Right lobe of liver (tissue), 6 donors: Measurements from ENCODE around the gene SF3B3. TPM values are rescaled to one million over a fixed set of nuclear protein-coding genes. Genes with fewer than 3 reads are reported as not detected.
"Not testable (repeated sequence)": the region's sequence is repeated elsewhere in the genome, so short reads cannot be mapped to it uniquely, and the experiment has no call there.

Experiments
- ATAC-seq, 4 donors: fragments of 200-7000 bp; cut with Tn5 transposase; one replicate each; pipeline ENCODE4 v1.9.1; 2020; ENCODE audit warnings: mild to moderate bottlenecking in 4 of 4, moderate library complexity in 4 of 4
- DNase-seq, 3 donors: peaks; one replicate each; pipeline ENCODE4 v3.0.0-alpha.2; 2020
- H3K27ac ChIP-seq, 3 donors: fragments of 200-600 bp; one replicate each; pipeline ENCODE4 v1.8.0; 2022
- H3K27me3 ChIP-seq, 2 donors: fragments of 200-600 bp; one replicate each; pipeline ENCODE4 v1.8.0; 2022
- H3K36me3 ChIP-seq, 4 donors: fragments of 200-600 bp; sonication (generic) in 1 of 4; one replicate each; pipeline versions ENCODE4 v1.5.1 to v1.8.0; 2017 to 2022; ENCODE audit warnings: control low read depth in 1 of 4
- H3K4me1 ChIP-seq, 4 donors: fragments of 200-600 bp; sonication (generic) in 1 of 4; one replicate each; pipeline versions ENCODE4 v1.5.1 to v1.8.0; 2017 to 2022; ENCODE audit warnings: control low read depth in 1 of 4
- H3K4me3 ChIP-seq, 3 donors: fragments of 200-600 bp; one replicate each; pipeline ENCODE4 v1.8.0; 2022
- H3K9me3 ChIP-seq, 4 donors: fragments of 200-600 bp; sonication (generic) in 1 of 4; one replicate each; pipeline versions ENCODE4 v1.5.1 to v1.8.0; 2017 to 2022; ENCODE audit warnings: control low read depth in 1 of 4
- POLR2A ChIP-seq: fragments of 450-650 bp; IDR thresholded peaks from one replicate; pipeline ENCODE4 v1.6.1; 2017; ENCODE audit warnings: antibody characterized with exemption, mild to moderate bottlenecking
- WGBS: methylation state at CpG from one replicate; pipeline ENCODE4 v1.1.6; 2018; ENCODE audit warnings: low coverage, low lambda C conversion rate; ENCODE audit not compliant: insufficient coverage; ENCODE audit errors: missing lambda C conversion rate; 5-methylcytosine and 5-hydroxymethylcytosine counted together
- intact Hi-C, 2 donors: fragments of 100-400 bp; cut with DNase I; formaldehyde crosslinking; loops; one replicate each; pipeline versions ENCODE4 v1.11.2 to v1.14.1; 2022
- total RNA-seq, 6 experiments: library from RNA; depleted of rRNA in 2 of 6; stranded (reverse); fragments of >200 nt in 2 of 6; fragmentation: NEBNext Ultra II Directional in 3 of 6; extraction: Animal tissue kit (Norgen Biotek cat#: 25700) in 3 of 6; gene quantifications; one replicate each; pipeline versions ENCODE4 v1.1.0 to v1.2.4, GENCODE V29; 2016 to 2023
- TF ChIP-seq, protein P1 (sequence below), 4 donors: fragments of 200-600 bp in 3 of 4; fragments of 450-650 bp in 1 of 4; IDR thresholded peaks; one replicate each; pipeline versions ENCODE4 v1.5.1 to v1.8.0; 2016 to 2022; ENCODE audit warnings: antibody characterized with exemption in 4 of 4, mild to moderate bottlenecking in 2 of 4
- donor health status: DM: no; HTN: yes; CAD: no.
- donor health status: DM: no; HTN: no; CAD: no.
- donor health status: DM: no; HTN: no; CAD: no.
- donor health status: DM: no; HTN: yes; CAD: no.
- donor health status: DM: no; HTN: yes; CAD: no.

Gene SF3B3
- total RNA-seq, 6 experiments from 2014 or later: 51.4 to 110 (median 90.7) TPM

DNA sequence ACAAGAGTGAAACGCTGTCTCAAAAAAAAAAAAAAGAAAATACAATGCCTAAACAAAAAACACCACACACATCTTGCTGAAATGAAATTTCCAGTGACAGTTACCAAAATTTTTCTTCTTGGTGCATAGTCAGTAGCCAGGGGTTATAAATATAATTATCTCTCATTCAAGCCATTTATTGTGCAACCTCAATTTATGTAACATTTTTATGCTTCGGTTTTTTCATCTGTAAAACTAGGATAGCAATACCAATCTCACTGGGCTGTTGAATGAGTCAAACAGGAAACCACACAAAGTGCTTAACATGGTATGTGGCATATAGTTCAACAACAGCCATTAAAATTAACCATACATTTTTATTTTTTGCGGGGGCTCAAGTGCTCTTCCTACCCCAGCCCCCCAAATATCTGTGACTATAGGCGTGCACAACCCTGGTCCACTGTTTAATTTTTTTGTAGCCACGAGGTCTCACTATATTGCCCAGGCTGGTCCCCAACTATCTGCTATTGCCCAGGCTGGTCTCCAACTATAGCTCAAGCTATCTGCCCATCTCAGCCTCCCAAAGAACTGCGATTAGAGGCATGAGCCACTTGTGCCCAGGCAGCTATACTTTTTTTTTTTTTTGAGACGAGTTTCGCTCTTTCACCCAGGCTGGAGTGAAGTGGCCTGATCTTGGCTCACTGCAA, 2.9 kb upstream of the SF3B3 start:
- 65% methylated on average over 8 of the region's 8 CpGs for WGBS
- H3K27ac ChIP-seq: no peak overlapping the region
- intact Hi-C loops: no loop called here

DNA sequence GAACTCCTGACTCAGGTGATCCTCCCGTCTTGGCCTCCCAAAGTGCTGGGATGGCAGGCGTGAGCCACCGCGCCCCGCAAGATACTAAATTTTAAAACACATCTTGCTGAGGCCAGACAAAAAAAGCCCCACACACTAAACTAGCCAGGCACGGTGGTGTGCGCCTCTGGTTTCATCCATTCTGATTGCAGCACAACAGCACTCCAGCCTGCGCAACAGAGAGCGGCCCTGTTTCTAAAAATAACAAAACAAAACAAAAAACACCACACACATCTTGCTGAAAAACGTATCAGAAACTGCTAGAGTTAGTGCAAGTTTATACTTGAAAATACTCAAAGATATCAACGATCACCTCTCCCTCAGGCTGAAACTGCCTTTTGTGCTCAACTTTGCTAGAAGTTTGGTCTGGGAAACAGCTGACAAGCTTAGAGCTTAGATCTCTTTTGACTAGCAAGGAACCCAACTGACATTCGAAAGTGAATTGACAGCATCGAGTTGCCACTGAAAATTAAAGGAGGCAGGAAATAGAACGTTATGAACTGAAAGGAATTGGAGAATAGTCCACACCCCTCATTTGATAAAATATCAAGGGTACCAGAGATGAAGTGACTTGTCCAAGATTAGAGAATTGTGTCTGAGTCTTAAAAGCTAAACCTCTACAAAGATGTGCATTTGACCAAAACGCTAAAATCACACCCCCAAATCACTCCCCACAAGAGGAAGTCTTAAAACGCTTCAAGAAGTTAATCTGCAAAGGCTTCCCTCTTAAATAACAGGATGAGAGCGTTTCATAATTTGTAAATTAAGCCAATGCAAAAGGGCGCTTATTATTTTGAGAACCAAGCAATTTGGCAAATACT, 1.2 kb upstream of the SF3B3 start:
- no peak for DNase-seq
- H3K4me1 ChIP-seq: peaks cover 0 to 32% (median 7%) of the 10 kb centered on the region in 4 donors
- H3K27ac ChIP-seq: peak overlapping the region in 1 of 3 donors; percentile 81
- intact Hi-C loops: no loop called here
- no peak for ATAC-seq
- TF ChIP-seq, protein P1, sequence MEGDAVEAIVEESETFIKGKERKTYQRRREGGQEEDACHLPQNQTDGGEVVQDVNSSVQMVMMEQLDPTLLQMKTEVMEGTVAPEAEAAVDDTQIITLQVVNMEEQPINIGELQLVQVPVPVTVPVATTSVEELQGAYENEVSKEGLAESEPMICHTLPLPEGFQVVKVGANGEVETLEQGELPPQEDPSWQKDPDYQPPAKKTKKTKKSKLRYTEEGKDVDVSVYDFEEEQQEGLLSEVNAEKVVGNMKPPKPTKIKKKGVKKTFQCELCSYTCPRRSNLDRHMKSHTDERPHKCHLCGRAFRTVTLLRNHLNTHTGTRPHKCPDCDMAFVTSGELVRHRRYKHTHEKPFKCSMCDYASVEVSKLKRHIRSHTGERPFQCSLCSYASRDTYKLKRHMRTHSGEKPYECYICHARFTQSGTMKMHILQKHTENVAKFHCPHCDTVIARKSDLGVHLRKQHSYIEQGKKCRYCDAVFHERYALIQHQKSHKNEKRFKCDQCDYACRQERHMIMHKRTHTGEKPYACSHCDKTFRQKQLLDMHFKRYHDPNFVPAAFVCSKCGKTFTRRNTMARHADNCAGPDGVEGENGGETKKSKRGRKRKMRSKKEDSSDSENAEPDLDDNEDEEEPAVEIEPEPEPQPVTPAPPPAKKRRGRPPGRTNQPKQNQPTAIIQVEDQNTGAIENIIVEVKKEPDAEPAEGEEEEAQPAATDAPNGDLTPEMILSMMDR (IDR thresholded peaks at IDR 0.05): no peak
- TF ChIP-seq POLR2A: no peak
- H3K9me3 ChIP-seq: no peaks in the 10 kb centered on the region
- H3K4me3 ChIP-seq: peak overlapping the region; percentile 70 to 96 (median 92)
- H3K36me3 ChIP-seq: peaks cover 0 to 19% (median 7%) of the 10 kb centered on the region in 4 donors
- 42% methylated on average over 16 of the region's 18 CpGs for WGBS
- H3K27me3 ChIP-seq: no peaks in the 10 kb centered on the region

More for the DNA sequence above, 2.9 kb upstream of the SF3B3 start:
- DNase-seq: no peak
- Histone ChIP-seq H3K27me3 (no peaks in the 10 kb centered on the region), H3K4me3 (no peak overlapping the region), H3K4me1 (peaks cover 0 to 18% (median 7%) of the 10 kb centered on the region in 4 donors), H3K36me3 (peaks cover 0 to 28% (median 18%) of the 10 kb centered on the region in 4 donors), H3K9me3 (no peaks in the 10 kb centered on the region)
- ATAC-seq: no peak
- no peak for TF ChIP-seq POLR2A
- TF ChIP-seq, protein P1 (IDR thresholded peaks at IDR 0.05): no peak

DNA sequence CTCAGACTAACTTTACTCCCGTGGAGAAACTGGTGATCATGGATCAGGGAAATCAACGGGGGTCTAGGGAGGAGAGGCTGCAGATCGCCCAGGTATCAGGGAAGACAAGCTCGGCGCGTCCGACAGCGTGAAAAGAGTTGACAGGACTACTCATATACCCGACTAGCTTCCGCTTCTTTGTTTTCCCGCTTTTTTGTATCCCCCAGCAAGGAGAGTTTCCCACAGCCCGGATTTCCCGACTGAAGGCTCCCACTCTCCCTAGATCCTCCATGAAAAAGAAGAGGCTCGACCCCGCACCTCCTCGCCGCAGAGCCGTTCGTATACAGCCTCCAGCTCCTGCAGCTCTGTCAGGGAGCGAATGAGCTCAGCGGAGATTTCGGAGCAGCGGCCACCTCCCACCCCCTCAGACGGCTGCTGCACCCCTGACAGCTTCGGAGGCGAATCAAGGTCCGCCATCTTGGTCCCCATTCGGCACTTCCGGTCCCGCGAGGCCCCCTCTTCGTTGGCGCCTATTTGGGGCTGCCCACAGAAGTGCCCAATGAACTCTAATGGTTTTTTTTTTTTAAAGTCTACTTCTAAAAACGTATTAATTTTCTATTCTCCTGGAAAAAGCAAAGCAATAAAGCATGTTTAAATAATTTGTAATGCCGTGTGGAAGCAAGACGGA, 407 bp upstream of the SF3B3 start, which contains the start of gene COG4:
Gene COG4, minus strand, starts transcription at position 479 of the 667 bp plus-strand sequence. Its CDS starts 11 bp downstream, at position 468.
- Histone ChIP-seq H3K4me1 (peaks cover 0 to 33% (median 7%) of the 10 kb centered on the region in 4 donors), H3K27ac (peak within 1 kb of the TSS; percentile 73 to 81 (median 78)), H3K4me3 (peak within 1 kb of the TSS; percentile 70 to 96 (median 92)), H3K36me3 (peaks cover 0 to 14% (median 1%) of the 10 kb centered on the region in 4 donors), H3K9me3 (no peaks in the 10 kb centered on the region), H3K27me3 (no peaks in the 10 kb centered on the region)
- DNase-seq (peak; percentile 86 to 90 (median 87)), ATAC-seq (peak; percentile 92 to 95 (median 94))
- TF ChIP-seq, protein P1 (IDR thresholded peaks at IDR 0.05): no peak
- TF ChIP-seq POLR2A: peak; percentile 43
- whole genome bisulfite sequencing: 0% methylated on average over 27 of the region's 36 CpGs
- intact Hi-C loops: no loop called here

GRCh38 chr16:70524399-70524825, 796 bp downstream of the SF3B3 start:
- ATAC-seq (peak; percentile 1 to 35 (median 6)), DNase-seq (peak in 1 of 3 donors; percentile 43)
- 4% methylated on average over 17 of the region's 24 CpGs for WGBS
- H3K4me1 ChIP-seq: peaks cover 0 to 37% (median 7%) of the 10 kb centered on the region in 4 donors
- peak overlapping the region in 2 of 3 donors; percentile 73 to 81 for H3K27ac ChIP-seq
- H3K27me3 ChIP-seq, H3K9me3 ChIP-seq, intact Hi-C loops: not testable (repeated sequence)
- H3K4me3 ChIP-seq: peak overlapping the region; percentile 70 to 96 (median 92)
- H3K36me3 ChIP-seq: peaks cover 0 to 21% (median 5%) of the 10 kb centered on the region in 4 donors
